Ramos (cell line): ENCODE data around the gene ZNF385A.
"Not testable (repeated sequence)": the region's sequence is repeated elsewhere in the genome, so short reads cannot be mapped to it uniquely, and the experiment has no call there.

Experiments
- in situ Hi-C: fragments of 300-500 bp; cut with MboI; formaldehyde crosslinking; loops from one replicate; pipeline ENCODE4 v1.14.3; 2022; ENCODE audit warnings: low sequenced_read_pairs; ENCODE audit not compliant: unreplicated experiment

ZNF385A gene

DNA sequence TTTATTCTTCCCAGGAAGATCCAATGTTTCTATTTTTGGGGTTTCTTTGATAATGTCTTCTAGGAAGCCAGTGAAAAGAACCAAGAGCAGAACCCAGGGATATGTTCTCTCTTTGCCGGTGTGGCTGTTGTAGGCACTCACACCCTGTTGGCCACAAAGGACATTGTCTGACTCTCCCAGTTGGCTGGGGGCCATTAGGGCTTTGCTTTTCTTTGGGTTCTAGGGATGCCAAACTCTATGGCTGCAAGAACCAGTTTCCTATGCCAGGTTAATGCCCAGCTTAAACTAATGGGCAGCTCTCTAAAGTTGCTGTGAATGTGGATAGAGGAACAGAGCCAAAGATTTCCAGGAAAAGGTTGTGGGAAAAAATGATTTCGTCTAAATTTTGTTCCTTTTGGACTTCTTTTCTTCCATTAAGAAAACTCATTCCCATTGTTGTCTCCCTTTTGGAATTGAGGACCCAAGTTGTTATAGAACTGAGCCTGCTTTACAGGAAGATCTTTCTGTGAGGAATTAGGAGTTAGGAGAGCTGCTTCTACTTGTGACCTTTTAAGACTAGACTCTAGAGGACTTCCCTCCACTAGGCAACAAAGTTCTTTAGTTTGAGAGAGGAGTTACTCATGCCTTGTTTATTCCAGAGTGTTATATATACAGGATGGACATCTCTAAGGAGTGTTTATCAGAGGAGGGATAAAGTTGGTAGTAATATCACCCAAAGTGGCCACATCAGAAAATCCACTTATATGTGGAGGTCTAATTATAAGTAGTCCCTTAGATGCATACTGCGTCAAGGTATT, 46.5 kb downstream of the ZNF385A start:
- in situ Hi-C loops, result no loop called here

DNA sequence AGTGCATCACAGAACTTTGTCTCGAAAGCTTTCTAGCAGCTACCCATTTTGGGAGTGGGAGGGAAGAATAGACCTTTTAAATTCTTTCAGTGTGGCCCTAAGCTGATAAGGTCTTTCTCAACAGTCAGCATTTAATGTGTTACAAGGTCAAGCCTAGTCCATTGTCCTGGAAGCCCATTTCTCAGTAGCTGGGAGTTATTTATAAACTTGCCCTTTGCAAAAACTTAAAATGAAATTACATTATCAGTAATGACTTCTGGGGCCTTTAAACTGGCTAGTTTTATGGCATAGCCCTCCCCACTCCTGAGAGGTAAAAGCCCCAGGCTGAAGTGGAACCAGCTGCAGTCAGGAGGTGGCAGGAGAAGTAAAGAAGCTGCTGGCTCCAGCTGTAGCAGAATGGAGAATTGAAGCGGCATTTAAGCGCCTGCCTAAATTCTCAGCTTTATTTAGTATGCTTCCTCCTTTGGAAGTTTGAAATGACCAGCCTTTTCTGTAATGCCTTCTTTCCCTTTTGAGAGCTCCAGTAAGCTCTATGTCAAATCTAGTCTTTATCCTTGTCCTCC, 47.2 kb downstream of the ZNF385A start:
- in situ Hi-C loops, result no loop called here

DNA sequence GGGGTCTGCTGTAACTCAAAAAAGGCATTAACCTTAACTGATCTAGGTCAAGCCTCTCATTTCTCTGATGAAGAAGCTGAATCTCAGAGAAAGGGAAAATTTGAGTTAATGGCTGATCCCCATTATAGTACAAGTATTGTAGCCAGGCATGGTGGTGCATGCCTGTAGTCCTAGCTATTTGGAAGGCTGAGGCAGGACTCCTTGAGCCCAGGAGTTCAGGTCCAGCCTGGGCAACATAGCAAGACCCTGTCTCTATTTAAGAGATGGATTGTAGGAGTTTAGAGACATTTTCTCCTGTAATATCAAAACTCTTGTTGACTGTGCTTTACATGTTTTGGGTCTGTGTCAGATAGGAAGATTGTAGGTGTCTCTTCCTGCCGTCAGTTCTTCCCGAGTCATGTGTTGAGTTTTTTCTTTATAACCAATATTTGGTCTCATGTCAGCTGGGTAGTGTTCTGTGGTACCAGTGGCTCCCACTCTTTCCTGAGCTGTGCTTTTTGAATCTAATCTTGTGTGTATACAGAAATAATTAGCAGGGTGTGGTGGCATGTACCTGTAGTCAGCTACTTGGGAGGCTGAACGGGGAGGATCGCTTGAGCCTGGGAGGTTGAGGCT, 51.0 kb downstream of the ZNF385A start:
- in situ Hi-C loops, result no loop called here

DNA sequence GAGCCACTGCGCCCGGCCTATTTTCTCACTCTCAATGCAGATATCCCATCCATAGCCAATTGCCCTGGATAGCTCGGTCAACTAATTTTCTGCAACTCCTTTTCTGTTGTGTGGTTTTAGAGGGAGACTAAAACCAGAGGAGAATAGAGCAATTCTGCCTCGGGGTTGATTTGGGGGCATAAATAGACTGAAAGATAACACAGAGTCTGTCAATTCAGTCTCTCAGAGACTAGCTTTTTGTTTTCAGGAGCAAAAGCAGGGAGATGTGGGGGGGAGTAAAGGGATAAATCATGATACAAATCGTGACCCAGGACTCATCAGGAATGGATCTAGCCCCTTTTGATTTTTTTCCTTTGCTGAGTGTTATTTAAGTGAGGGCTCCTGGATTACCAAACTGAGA, 53.1 kb downstream of the ZNF385A start:
- in situ Hi-C loops, result no loop called here

DNA sequence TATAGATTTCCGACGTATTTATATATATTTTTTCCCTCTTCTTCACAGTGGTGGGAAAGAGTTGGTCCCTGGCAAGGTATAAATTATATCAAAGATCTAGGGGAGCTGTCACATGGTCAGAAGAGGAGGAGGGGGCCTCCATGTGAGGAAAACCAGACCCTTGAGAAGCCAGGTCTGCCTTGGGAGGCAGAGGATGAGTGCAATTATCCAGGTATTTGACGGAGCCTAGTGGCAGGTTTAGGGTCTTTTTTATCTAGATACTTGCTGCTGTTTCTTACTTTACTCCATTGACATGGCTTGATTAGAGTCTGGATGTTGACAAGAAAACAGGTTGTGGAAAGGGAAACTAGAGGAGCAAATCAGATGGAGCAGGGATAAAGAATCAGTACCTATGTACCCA, 54.1 kb downstream of the ZNF385A start:
- in situ Hi-C loops, result no loop called here

DNA sequence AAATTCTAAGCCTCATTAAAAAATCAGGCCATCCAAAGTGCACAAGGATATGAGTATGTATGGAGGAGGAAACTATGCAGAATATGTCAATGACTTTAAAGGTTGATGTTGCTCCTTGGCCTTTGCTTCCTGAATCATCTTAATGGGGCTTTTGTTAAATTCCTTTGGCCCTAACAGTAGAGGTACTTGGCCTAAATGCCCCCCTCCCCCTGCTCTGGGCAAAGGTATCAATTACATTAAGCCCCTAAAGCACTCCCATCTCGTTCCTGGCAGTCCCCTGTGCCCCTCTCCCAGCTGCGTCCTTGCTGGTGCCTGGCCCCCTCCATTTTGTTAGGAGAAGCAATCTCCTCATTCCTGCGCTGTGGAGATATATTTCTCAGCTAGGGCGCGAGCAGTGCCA, 54.8 kb downstream of the ZNF385A start:
- in situ Hi-C loops, result no loop called here

DNA sequence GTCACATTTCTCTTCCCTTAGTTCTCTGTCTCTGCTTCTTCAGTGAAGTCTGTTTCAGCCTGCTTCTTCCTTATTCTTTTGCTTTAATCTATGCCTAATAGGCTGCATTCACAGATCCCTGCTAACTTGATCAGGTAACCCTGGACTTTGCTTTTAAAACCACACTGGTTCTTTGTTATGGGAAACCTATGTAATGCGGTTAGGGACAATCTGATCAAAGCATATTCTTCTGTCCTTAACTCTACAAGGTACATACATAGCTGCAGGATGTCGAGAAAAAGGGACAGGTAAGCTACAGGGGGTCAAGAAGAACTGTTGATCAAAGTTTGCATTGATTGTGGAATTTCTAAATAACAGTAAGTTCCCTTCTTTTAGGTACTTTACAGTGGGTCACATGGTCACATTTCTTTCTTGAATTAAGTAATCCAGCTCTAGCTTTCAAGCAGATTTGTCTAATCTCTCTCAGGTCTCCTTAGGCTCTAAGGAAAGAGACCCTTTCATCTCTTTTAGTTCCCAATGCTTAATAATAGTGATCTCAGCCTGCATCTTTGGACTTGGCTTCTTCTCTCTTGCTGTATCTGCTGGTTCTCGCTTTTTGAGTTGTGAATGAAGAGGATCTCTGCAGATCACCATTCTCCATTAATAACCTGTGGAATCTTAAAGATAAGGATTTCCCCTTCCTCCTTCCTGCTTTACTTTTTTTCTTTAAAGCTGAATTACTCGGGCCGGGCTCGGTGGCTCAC, 55.8 kb downstream of the ZNF385A start:
- in situ Hi-C loops, result no loop called here

DNA sequence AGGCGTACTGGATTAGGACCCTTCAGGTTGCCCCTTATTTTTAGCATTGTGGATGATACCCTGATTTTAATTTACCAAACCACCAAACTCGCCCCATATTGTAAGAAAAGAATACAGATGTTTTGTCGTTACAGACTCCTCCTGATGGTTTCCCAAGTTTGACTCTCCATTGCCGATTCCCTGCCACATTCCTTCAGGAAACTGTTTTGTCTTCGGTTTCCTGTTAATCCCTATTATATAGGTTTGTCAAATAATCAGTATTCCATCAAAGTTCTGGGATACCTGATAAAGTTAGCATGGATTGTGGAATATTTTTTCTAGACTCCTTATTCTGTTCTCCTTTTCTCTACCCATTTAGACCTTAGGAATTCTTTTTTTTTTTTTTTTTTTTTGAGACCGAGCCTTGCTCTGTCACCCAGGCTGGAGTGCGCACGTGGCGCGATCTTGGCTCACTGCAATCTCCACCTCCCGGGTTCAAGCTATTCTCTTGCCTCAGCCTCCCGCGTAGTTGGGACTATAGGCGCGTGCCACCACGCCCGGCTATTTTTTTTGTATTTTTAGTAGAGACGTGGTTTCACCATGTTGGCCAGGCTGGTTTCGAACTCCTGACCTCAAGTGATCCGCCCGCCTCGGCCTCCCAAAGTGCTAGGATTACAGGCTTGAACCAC, 59.0 kb downstream of the ZNF385A start:
- in situ Hi-C loops, result not testable (repeated sequence)

DNA sequence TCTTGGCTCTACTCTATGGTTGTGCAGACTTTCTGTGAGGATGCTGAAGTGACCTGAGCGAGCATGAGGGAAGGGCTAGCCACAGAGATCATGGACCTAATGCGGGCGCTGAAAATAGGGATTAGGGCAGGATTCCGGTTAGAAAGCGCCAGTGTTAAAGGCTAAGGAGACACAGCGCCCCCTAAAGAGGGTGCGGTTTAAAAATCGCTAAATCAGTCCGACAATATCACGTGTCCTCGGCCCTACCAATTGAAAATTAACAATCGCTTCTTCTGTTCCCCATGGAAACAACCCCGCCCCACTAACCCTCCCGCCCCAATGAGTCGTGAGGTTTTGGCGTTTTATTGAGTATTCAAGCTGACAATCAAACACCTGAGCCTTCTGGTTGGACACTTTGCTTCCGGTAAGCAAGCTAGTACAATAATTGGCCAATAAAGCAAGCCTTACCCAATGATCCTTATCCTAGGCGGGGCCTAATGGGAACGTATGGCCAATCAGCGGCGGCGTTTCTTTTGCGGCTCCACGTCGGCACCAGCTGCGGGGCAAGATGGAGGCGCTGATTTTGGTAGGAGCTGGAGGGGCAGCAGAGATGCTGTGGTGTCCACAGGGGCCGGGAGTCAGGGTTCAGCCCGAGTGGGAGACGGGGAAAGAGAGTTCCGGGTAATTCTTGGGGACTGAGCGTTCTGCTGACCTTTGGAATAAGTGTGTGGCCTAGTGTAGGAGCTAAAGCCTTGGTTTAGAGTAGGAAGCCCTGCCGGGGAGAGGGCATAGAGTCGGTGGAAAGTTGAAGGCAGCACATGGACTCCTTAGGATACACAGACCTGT, 59.7 kb downstream of the ZNF385A start, which contains the start of gene COPZ1:
COPZ1 (plus strand) TSS at position 515 of the 825 bp plus-strand sequence; CDS start at position 548, 33 bp downstream.
- in situ Hi-C loops, result no loop called here

DNA sequence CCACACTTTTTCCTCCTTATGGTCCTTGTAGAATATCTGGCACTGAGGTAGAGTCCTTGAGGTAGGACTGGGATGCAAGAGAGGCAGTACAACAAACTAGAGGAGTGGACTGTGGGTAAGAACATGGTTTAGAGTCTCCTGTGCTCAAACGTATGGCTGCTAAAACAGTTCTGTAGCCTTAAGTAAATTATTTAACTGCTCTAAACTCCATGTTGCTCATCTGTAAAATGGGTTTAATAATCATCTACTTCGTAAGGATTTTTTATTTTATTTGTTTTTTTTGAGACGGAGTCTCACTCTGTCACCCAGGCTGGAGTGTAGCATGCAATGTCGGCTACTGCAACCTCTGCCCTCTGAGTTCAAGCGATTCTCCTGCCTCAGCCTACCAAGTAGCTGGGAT, 63.2 kb downstream of the ZNF385A start:
- in situ Hi-C loops, result no loop called here
